ENCODE results near the gene JPH4.
A peak's percentile ranks its signal among the peaks of the same experiment; 100 is the strongest.

Gene JPH4

DNA sequence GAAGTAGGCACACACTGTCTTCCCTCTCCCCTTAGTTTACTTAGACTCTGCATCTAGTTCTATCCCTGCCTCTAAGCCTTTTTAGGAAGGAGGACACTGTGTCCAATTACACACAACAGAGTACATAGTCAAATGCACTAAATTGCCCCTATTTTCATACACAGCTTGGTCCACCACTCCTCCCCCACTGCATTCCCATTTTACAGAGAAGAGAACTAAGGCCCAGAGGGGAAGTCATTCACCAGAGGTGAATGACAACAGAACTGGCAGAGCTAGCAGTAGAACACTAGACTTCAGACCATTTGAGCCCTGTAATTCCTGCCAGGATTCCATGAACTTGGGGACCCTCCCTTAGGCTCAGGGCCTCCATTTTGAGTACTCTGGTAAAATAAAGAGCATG lies 1.1 kb upstream of the JPH4 start:
- DNase-seq (ENCODE audit: low spot score) = no peak

DNA sequence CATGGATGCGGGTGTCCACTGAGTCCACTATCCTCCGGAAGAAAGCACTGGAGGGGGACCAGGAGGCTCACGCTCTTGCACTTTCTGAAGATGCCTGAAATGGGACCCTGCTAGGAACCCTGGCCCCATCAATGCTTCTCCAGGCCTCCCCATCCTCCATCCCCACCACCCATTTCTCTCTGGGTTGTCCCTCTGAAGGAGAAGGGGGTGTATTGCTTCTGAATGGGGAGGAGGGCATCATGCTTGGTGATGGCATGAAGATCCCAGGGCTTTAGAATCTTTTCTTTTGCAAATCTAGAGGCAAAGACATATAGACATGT lies 681 bp upstream of the JPH4 start:
- DNase-seq (ENCODE audit: low spot score) = no peak

DNA sequence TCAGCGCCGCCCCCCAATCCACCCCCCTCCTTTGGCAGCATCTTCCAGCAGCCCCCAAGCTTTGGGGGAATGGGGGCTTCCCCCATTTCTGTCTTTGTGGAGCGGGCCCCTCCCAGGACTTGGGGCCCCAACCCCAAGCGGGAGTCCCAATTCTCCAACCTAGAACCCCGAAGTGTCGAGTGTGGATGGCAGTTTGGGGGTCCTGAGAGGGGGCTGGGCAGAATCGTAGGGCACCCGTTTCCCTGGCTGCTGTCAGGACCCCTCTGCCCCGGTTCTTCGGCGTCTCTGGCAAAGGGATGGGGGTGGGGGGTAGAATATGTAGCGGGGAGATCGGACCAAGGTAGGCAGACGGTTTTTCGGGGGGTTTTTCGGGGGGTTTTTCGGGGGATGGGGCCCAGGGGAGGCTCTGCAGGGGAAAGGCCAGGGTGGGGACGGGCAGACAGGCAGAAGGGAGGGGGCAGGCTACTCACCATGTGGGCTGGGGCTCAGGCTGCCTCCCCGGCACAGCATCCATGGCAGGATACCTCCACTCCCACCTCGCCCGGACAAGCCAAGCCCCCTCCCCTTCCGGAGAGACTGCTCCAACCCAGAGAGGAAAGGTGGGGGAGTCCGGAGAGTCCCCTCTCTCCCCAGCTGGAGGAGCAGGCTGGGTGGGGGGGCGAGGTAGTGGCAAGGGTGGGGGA lies 739 bp downstream of the JPH4 start:
- no peak for DNase-seq (ENCODE audit: low spot score)

DNA sequence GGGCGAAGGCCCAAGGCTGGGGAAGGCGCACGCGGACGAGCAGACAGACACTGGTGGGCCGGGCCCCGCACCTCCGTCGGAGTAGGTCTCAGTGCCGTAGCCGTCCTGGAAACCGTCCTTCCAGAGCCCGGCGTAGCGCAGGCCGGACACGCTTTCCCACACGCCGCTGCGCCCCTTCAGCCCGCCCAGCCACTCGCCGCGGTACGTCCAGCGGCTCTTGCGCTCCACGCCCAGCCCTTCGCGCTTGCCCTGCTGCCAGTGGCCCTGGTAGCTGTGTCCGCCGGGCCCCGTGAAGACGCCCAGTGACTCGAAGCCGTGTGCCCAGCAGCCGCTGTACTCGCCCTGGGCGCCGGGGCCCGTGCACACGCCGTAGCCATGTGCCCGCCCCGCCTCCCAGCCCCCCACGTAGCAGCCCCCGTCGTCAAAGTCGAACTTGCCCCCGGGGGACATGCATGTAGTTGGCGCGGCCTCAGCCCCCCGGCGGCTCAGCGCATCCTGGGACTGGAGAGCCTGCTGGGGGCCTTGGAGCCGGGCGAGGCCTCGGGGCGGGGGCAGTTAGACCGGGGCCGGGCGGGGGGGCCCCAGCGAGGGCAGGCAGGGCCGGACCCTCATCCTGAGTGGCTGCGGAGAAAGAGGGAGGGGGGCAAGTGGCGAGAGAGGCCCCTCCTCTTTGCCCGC lies 1.4 kb downstream of the JPH4 start:
- DNase-seq (ENCODE audit: low spot score) = peak; percentile 69

DNA sequence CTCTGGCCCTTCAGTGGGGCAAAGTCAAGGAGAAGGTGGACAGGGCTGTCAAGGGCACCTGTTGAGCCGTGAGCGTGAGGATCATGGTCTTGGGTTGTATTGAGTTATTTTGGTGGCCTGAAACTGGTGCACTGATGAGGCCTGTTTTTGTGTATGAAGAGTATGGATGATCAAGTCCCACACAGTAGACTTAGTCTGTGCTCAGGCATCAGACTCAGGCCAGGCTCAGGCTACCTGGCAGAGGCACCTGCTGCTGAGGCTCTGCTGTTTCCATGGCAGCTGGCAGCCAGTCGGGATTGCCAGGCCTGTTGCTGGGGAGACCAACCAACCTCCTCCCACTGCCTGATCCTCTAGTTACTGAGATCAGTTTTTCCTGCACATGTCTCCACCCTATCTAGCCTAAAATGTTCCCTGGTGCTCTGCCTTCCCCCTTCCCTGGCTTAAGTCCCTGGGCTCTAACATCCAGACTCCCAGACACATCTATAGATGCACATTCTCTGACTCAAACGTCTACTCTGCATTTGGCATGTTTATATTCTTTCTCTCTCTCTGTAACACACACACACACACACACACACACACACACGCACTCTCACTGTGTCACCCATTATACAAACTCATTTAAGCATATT lies 5.1 kb downstream of the JPH4 start:
- DNase-seq (ENCODE audit: low spot score) = no peak

DNA sequence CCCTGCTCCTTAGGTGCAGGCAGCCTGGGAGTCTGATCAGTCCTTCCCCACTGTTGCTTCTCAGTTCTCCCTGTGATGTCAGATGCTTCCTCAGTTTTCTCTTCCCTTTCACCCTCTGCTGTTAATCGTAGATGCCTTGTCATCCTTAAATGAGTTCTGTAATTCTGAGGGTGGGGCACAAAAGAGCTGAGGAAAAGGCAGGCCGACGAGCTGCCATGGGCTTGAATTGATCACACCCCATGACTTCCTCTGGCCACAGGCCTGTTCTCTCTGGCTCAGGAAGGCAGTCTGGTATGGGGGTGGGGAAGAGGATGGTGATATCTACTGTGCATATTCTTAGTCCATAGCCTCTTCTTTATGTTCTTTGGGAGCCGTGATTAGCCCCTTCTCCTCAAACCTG lies 5.8 kb downstream of the JPH4 start:
- DNase-seq (ENCODE audit: low spot score) = no peak

DNA sequence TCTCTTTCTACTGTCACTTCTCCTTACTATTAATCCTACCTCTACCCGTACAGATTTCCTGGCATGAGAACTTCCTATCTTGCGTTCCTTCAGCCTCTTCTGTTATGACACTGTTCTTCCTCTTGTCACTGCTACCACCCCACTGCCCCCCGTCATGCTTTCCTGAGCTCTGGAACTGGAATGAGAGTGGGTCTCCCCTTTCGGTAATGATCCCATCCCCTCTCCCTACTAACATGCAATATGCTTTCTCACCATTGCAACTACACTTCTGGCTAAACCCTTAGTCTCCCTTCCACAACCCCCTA lies 6.1 kb downstream of the JPH4 start:
- no peak for DNase-seq (ENCODE audit: low spot score)

DNA sequence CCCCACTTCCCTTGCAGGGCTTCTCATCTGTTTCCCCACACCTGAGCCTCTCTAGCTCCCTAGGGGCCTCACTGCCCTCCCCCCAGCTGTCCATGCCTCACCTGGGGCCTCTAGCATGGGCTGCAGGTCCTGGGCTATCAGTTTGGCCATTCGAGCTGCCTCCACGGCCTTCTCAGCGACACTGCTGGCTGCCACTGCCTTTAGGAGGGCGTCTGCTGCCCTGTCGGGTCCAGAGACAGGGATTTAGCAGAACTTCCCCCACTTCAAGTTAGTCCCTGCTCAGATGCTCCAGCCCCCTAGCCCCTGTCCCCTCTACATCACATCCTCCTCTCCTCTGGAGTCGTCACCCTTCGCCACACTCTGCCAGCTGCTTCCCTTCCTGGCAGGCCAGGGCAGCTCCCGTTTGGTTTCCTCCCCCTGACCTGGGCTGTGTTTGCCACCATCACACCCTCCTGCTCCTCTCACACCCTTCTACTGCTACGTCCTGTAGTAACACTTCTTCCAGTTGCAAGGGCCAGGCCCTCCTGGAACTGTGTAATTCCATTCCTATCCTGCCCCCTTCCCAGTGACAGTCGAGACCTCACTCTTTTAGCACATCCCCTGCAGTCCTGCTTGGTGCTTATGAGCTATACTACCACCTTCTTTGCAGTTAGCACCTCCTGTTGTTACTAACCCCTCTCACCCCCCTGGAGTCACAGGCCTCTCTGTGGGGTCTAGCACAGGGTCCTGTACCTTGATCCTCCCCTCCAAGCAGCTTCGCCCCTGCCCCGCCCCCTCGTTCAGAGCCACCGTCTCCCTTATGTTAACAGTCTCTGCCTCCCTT lies 6.7 kb downstream of the JPH4 start:
- DNase-seq (ENCODE audit: low spot score) = no peak

DNA sequence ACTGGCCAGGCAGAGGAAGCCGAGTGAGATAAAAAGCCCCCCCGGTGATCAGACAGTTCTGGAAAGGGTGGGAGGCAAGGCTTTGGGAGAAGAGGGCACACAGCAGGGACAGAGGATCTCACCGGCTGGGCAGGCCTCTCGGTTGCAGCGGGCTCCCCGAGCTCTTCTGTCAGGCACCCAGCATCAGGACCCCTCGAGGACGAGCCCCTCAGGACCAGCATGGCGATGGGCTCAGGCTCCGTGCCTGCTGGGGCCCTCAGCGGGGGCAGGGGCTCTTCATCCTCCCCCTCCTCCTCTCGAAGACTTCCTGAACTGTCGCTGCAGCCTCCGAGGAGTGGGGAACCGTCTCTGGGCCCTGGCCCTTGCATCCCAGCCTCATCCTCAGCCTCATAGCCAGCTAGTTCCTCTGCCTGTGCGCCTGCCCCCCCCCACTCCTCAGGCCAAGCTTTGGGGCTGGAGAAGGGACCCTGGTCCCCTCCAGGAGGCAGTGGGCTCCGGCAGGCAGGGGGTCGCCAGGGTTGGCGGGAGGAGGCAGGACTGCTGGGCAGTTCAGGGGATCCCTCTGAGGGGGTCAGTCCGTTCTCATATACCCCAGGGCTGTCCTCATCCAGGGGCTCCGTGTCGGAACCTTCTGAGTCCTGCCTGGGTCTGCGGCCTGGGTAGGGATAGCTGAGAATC lies 7.6 kb downstream of the JPH4 start:
- DNase-seq (ENCODE audit: low spot score) = no peak

DNA sequence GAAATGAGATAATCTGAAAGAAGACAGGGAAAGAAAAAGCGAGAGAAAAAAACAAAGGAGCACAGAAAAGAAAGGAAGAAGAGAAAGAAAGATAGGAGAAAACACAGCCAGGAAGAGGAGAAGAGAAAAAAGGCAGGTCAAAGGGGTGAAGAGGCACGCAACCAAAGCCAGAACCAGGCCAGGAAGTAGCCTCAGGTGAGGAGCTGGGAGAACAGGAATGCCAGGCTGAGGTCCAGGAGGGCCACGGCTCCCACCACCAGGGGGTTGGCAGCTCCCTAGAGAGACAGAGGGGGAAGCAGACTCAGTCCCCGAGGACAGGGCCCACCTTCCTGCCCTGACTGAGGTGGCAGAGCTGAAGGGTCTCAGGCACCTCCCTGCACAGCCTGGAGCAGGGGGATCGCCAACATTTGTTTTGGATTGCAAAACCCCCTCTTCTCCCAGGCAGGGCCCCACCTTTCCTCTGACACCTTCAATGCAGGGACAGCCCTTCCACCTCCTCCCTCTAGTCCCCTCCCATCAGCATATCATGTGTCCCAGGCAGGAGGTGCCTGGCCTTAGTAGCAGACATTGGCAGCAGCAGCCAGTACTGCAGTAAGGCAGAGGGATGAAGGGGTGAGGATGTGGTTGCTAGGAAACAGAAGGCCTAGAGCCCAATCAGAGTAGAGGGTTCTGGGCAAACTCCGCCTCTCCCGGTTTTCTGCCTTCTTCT lies 9.0 kb downstream of the JPH4 start:
- DNase-seq (ENCODE audit: low spot score) = no peak

DNA sequence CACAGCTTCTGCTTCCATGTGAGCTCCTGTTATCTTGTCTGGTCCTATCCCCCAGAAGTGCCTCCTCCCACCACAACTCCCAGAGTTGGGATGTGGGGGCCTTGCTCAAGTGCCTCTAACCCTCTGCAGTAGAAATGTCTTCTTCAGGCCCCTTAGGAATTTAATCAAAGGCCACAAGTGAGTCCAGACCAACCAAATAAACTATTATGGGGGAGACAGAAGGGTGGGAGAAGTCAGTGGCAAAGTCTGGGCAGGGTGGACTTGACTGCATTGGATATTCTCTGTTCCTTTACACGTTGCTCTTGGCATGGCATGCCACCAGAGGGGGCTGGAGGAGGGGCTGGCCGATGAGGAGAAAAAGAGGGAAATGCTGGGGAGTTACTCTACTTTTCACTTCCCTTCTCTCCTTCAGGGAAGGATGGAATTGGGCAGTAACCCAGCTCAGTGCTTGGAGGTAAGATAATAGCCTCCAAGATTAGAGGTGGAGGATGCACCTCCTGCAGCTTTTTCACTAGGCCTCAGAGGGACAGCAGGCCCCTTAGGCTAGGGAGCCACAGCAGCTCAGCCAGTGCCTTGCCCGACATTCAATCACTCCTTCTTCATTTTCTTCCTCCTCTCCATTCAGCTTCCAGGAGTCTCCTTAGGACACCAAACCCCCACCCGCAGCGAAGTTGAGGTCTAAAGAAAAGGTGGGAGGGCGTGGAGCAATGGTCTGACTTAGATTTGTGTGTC lies 9.8 kb downstream of the JPH4 start:
- DNase-seq (ENCODE audit: low spot score) = no peak

DNA sequence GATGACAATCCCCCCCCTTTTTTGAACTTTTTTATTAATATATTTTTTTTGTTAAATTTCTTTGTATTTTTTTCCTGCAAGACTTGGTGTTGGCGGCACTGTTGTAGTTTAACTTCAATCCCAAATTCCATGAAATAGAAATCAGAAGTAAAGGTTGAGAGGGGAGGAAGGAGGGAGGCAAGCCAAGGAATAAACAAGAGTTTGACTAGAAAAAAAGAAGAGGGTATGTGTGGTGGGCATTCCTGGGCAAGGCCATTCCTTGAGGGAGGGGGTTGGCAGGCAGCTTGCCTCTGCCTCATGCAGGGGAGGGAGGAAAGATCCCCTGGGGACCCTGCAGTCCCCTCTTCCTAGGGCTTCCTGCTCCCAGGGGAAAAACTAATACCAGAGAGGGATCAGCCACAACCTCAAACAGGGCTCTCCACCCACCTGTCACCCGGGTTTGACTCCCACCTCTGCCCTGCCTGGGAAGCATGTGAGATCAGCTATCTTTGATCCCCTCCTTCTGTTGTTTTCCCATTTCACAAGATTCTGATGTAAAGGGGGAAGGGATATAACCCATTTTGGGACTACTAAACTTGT lies 10.5 kb downstream of the JPH4 start:
- no peak for DNase-seq (ENCODE audit: low spot score)

DNA sequence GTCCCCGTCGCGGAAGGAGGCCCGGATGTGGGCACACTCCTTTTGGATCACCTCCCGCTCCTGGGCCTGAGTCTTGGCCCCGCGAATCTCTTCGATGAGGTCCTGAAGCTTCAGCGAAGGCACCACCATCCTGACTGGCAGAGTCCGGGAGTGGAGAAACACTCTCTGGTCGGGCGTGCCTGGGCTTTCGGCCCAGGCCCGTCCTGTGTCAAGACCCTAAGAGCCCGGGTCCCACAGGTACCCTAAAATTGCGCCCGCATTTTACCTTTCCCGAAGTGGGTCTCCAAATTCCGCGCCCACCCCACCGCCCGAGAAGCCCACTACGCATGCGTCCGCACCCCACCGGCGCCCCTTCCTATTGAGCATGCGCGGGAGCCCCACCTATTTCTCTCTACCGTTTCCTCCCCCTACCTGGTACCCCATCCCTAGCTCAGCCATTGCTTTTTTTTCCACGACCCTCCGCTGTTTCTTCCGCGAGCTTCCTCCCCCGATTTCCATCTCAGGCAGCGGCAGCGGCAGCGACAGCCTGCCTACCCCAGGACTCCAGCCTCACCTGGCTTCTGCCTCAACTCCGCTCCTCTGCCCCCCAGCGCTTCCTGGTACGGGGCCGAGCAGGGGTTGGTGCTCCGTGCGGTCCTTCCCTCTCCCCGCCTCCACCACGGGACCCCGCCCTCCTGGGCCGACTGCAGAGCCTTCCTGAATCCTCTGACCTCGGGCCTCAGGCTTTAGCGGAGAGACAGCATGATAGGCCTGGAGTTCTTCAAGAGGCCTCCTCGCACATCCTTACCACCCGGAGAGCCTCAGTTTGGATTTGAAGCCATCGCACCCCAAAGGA lies 11.2 kb downstream of the JPH4 start, which contains the start of gene AP1G2:
Gene AP1G2 (minus strand): TSS at position 606 of the 835 bp plus-strand sequence. CDS start 477 bp downstream, at position 129.
- peak; percentile 75 for DNase-seq (ENCODE audit: low spot score)

DNA sequence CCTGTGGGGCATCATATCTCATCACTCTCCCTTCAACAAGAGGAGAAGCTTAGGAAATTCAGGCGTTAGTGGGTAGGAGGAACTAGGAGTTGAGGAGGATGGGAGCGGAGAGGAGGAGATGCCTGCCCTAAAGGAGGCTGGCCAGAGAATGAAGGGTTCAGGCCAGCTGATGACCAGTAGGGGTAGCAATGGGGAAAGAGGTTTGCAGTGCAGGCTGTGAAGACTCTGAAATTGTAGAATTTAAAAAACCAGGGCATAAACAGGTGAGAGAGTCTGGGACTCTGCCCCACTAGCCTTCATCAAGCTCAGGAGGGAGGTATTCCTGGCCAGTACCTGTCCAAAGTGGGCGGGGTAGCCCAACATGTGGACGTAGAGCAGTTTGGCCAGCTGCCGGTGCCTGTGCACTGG lies 11.8 kb downstream of the JPH4 start:
- peak; percentile 63 for DNase-seq (ENCODE audit: low spot score)

DNA sequence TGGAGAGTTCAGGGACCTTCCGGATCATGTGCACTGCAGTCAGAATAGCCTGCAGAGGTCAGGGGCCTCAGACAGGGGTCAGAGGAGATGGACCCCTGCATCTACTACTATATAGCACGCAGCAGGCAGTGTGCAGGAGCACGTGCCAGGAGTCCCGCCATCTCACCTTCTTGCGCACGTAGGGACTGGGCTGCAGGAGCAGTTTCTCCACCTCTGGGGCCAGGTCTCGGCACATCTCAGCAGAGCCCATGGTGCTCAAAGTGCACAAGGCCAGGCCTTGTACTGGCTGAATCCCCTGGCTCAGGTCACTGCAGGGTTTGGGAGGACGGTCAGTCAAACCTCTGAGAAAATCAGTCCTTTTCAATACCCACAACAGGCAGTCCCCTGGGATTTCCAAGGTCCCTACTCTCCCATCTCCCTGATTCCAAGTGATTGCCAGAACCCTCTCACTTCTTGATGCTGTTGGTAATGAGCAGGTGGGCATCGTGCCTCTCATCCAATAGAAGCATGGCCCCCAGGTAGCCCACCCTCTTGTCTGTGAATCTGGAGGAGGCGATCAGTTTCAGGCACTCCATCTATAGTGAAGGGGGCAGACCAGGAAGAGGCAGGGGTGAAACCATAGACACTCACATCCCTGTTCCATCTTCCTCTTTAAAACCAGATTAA lies 12.3 kb downstream of the JPH4 start:
- DNase-seq (ENCODE audit: low spot score) = no peak

DNA sequence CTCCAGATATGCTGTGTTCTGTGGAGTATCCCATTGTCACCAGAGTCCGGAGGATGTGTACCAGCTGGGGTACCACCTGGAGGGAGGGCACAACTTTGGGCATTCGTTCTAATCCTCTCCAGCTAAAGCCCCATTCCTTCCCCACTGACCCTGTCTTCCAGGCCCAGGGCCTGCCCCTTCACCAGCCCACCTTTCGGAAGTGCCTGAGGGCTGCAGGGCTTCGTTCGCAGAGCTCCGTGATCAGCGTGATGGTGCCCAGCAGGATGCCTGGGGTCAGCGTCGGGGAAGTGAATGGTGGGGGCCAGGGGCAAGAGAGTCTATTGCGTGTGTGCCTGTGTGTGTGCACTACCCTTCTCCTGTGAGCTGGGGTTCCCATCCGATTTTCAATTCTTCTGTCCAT lies 13.0 kb downstream of the JPH4 start:
- DNase-seq (ENCODE audit: low spot score) = no peak

DNA sequence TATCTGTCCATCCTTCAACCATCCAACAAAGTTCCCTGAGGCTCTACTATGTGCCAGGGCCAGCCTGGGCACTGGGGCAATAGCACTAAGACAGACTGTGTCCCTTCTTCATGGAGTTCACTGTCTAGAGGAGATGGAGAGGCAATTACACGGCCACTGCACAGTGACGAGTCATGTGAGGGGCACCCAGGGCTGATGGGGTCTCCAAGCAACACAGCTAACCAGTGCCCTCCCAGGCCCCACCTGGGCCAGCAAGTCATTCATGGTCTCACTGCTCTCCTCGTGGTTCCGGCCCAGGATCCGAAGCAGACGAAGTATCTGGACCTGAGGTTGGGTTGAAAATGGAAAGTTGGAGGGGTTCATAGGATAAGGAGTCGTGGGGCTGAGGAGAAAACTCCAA lies 13.7 kb downstream of the JPH4 start:
- no peak for DNase-seq (ENCODE audit: low spot score)

DNA sequence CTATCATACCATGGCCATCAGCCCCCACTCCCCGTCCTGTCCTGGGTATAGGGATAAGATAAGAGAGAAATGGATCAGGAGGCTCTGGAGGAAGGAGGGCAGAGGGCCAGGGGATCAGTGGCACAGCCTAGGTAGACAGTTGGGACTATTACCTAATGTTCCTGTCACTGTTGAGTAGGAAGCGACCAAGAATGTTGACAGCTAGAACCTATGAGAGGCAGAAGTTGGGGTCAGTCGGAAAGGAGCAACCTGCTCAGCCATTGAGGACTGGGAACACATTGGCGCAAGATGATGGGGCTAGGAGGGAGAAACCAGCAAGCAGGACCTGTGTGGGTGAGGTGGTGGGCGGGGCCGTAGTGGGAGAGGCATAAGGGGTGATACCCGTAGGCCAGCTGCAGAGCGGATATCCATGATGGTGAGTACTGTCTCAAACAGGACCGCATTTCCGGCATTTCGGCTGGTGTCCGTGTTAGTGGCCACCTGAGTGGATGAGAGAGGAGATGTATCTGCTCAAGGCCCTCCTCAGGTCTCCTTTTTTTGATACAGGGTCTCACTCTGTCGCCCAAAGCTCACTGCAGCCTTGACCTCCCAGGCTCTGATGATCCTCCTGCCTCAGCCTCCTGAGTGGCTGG lies 14.3 kb downstream of the JPH4 start:
- no peak for DNase-seq (ENCODE audit: low spot score)
